ENCODE results near the gene ANAPC5. TPM values are rescaled to one million over a fixed set of nuclear protein-coding genes. Genes with fewer than 3 reads are reported as not detected.

The ANAPC5 gene
- total RNA-seq, 1 donor: 168 TPM

DNA sequence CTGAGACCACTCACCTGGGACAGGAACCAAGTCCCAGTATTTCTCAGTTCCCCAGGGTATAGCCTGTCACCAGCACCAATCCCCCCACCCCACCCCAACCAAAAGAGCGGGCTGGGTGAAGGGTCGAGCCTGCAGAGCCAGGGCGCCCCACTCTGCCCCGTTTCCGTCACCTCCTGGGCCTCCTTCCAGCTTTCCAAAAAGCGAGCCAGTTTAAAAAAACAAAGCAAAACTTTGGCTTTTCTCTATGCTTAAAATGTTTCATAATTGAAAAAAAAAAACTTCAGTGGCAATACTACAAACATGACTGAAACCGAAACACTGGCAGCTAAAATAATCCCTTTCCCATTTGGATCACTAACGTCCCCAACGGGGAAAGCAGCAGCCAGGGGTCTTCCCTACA, 63.2 kb downstream of the ANAPC5 start:
- Histone ChIP-seq H3K4me1 (ENCODE audit: insufficient read depth, low read length) (peaks cover 7% of the 10 kb centered on the region), H3K4me2 (ENCODE audit: insufficient read depth, low read length) (peak overlapping the region; percentile 60), H3K4me3 (ENCODE audit: insufficient read depth, low read length) (no peak overlapping the region), H4K20me1 (ENCODE audit: insufficient read depth, low read length) (peaks cover 23% of the 10 kb centered on the region), H3K27me3 (ENCODE audit: insufficient read depth, low read length) (no peaks in the 10 kb centered on the region), H3K27ac (ENCODE audit: low read depth, low read length) (no peak overlapping the region), H2AFZ (ENCODE audit: low read length) (no peak overlapping the region), H3K9me3 (ENCODE audit: low read depth, low read length) (no peaks in the 10 kb centered on the region), H3K36me3 (ENCODE audit: insufficient read depth, low read length) (no peaks in the 10 kb centered on the region), H3K79me2 (ENCODE audit: insufficient read depth, low read length) (peaks cover 65% of the 10 kb centered on the region)
- TF ChIP-seq CTCF (IDR thresholded peaks at IDR 0.05; ENCODE audit: extremely low read depth, low read depth, low read length): no peak
- peak; percentile 85 for DNase-seq (ENCODE audit: insufficient read length, low spot score, missing footprints)

GRCh38 chr12:121288158-121288845, 63.9 kb downstream of the ANAPC5 start:
- Histone ChIP-seq H3K27me3 (ENCODE audit: insufficient read depth, low read length) (no peaks in the 10 kb centered on the region), H3K4me2 (ENCODE audit: insufficient read depth, low read length) (no peak overlapping the region), H3K4me1 (ENCODE audit: insufficient read depth, low read length) (peaks cover 7% of the 10 kb centered on the region), H2AFZ (ENCODE audit: low read length) (no peak overlapping the region), H3K36me3 (ENCODE audit: insufficient read depth, low read length) (no peaks in the 10 kb centered on the region), H4K20me1 (ENCODE audit: insufficient read depth, low read length) (peaks cover 26% of the 10 kb centered on the region), H3K79me2 (ENCODE audit: insufficient read depth, low read length) (peaks cover 64% of the 10 kb centered on the region), H3K9me3 (ENCODE audit: low read depth, low read length) (no peaks in the 10 kb centered on the region), H3K27ac (ENCODE audit: low read depth, low read length) (no peak overlapping the region), H3K4me3 (ENCODE audit: insufficient read depth, low read length) (no peak overlapping the region)
- TF ChIP-seq CTCF (IDR thresholded peaks at IDR 0.05; ENCODE audit: extremely low read depth, low read depth, low read length): no peak
- no peak for DNase-seq (ENCODE audit: insufficient read length, low spot score, missing footprints)

GRCh38 chr12:121287267-121287954, 64.8 kb downstream of the ANAPC5 start:
- Histone ChIP-seq H4K20me1 (ENCODE audit: insufficient read depth, low read length) (peaks cover 26% of the 10 kb centered on the region), H3K27me3 (ENCODE audit: insufficient read depth, low read length) (no peaks in the 10 kb centered on the region), H3K9me3 (ENCODE audit: low read depth, low read length) (no peaks in the 10 kb centered on the region), H3K36me3 (ENCODE audit: insufficient read depth, low read length) (peaks cover 1% of the 10 kb centered on the region), H3K4me1 (ENCODE audit: insufficient read depth, low read length) (peaks cover 7% of the 10 kb centered on the region), H3K27ac (ENCODE audit: low read depth, low read length) (no peak overlapping the region), H3K4me3 (ENCODE audit: insufficient read depth, low read length) (no peak overlapping the region), H3K79me2 (ENCODE audit: insufficient read depth, low read length) (peaks cover 64% of the 10 kb centered on the region), H3K4me2 (ENCODE audit: insufficient read depth, low read length) (no peak overlapping the region), H2AFZ (ENCODE audit: low read length) (no peak overlapping the region)
- TF ChIP-seq CTCF (IDR thresholded peaks at IDR 0.05; ENCODE audit: extremely low read depth, low read depth, low read length): no peak
- peak; percentile 91 for DNase-seq (ENCODE audit: insufficient read length, low spot score, missing footprints)

- H3K4me2 ChIP-seq (ENCODE audit: insufficient read depth, low read length): no peak overlapping the region
- H3K36me3 ChIP-seq (ENCODE audit: insufficient read depth, low read length): peaks cover 5% of the 10 kb centered on the region
- H3K27ac ChIP-seq (ENCODE audit: low read depth, low read length): no peak overlapping the region
- no peak overlapping the region for H2AFZ ChIP-seq (ENCODE audit: low read length)
- no peak for TF ChIP-seq CTCF (IDR thresholded peaks at IDR 0.05; ENCODE audit: extremely low read depth, low read depth, low read length)
- peaks cover 64% of the 10 kb centered on the region for H3K79me2 ChIP-seq (ENCODE audit: insufficient read depth, low read length)
- no peak for DNase-seq (ENCODE audit: insufficient read length, low spot score, missing footprints)
- no peaks in the 10 kb centered on the region for H3K9me3 ChIP-seq (ENCODE audit: low read depth, low read length)
- no peaks in the 10 kb centered on the region for H3K27me3 ChIP-seq (ENCODE audit: insufficient read depth, low read length)
- peaks cover 26% of the 10 kb centered on the region for H4K20me1 ChIP-seq (ENCODE audit: insufficient read depth, low read length)
- H3K4me1 ChIP-seq (ENCODE audit: insufficient read depth, low read length): peaks cover 7% of the 10 kb centered on the region
- no peak overlapping the region for H3K4me3 ChIP-seq (ENCODE audit: insufficient read depth, low read length)
Observed at GRCh38 chr12:121285856-121286255, 66.4 kb downstream of the ANAPC5 start.
